Astrocyte of the spinal cord (primary cell): Measurements from ENCODE around the gene MIA3.

ENCODE experiments used
- DNase-seq: peaks from one replicate; pipeline ENCODE4 v3.0.0; 2011; ENCODE audit warnings: low read depth, low spot score
- H3K4me3 ChIP-seq: 2 replicates; pipeline ENCODE4 v1.5.1; 2011; ENCODE audit warnings: low read depth, mild to moderate bottlenecking, low read length, moderate library complexity
- in situ Hi-C: cut with HindIII; loops from 2 replicates; pipeline ENCODE4 v1.10.0; 2017; ENCODE audit warnings: low sequenced_read_pairs
- TF ChIP-seq, protein P1 (sequence below): IDR thresholded peaks from 2 replicates; pipeline ENCODE4 v1.5.1; 2012; ENCODE audit warnings: low read depth, mild to moderate bottlenecking, low read length, inconsistent platforms

MIA3 gene

DNA sequence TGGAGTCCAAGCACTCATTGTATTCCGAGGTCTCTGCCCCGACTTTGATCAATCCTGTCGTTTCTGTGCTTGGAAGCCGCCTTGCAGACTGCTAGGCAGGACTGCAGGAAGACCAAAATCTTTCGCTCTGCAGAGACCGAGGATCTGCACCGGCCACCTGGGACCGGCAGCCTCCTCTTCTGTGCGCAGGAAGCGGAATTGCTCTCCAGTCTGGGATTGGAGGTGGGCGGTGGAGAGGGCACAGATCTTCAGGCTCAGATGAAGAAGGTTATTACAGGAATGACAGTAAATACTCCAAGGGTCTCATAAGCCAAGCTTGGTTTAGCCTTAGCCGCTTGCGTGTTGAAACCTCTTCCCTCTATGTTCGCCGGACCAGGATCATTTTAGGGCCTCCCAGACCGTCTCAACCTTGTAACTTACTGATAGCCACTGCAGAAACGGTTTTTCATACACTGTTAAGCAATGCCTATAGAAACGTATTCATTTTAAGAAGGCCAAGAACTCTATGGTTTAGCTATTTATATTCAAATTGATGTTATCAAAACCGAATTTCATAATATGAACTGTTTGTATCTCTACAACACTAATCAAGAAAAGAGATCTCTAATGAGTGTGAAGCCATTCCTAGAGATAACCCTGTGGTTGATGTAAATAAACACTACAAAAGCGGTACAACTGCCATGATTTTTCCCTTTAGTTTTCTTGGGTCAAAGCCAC is 1.1 kb downstream of the MIA3 start:
- H3K4me3 ChIP-seq, result peak overlapping the region; percentile 79
- DNase-seq, result peak; percentile 38
- TF ChIP-seq, protein P1, sequence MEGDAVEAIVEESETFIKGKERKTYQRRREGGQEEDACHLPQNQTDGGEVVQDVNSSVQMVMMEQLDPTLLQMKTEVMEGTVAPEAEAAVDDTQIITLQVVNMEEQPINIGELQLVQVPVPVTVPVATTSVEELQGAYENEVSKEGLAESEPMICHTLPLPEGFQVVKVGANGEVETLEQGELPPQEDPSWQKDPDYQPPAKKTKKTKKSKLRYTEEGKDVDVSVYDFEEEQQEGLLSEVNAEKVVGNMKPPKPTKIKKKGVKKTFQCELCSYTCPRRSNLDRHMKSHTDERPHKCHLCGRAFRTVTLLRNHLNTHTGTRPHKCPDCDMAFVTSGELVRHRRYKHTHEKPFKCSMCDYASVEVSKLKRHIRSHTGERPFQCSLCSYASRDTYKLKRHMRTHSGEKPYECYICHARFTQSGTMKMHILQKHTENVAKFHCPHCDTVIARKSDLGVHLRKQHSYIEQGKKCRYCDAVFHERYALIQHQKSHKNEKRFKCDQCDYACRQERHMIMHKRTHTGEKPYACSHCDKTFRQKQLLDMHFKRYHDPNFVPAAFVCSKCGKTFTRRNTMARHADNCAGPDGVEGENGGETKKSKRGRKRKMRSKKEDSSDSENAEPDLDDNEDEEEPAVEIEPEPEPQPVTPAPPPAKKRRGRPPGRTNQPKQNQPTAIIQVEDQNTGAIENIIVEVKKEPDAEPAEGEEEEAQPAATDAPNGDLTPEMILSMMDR, result no peak
- in situ Hi-C loops, result no loop called here

DNA sequence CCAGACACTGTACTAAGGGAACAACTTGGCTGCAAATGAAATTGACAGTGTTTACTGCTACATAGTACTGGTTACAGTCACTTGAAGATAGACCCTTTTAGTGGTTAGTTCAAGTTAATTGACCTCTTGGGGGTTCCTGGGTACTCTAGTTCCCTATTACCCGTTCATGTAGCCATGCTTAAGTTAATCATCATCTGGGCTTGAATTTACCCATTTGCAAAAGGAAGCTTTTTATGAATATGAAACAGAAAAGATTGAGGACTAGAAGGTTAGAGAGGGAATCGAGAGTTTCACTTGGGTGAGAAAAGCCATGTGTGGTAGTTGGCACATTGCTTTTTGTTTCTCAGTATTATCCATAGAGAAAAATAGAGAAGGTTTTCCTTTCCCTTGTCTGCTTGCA is 2.7 kb downstream of the MIA3 start:
- no peak overlapping the region for H3K4me3 ChIP-seq
- in situ Hi-C loops, result no loop called here
- DNase-seq, result no peak
- TF ChIP-seq, protein P1, result no peak

DNA sequence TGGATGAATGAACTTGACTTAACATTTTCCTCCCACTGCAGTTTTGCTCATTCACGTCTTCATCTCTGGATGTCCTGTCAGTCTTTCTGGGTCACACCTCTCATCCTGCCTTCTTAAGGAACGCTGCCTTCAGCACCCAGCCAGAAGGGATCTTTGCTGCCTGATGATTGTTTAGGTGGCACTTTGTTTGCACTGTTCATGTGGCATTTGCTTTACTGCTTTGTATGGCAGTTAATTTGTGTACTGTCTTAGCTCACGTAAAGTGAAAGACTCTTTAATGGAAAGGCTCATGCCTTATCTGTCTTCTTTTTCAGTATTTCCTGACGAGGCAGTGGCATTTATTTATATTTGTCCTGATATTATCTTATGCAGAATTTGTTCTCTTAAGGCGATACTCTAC is 4.9 kb downstream of the MIA3 start:
- no peak overlapping the region for H3K4me3 ChIP-seq
- in situ Hi-C loops, result no loop called here
- DNase-seq, result no peak
- TF ChIP-seq, protein P1, result no peak

DNA sequence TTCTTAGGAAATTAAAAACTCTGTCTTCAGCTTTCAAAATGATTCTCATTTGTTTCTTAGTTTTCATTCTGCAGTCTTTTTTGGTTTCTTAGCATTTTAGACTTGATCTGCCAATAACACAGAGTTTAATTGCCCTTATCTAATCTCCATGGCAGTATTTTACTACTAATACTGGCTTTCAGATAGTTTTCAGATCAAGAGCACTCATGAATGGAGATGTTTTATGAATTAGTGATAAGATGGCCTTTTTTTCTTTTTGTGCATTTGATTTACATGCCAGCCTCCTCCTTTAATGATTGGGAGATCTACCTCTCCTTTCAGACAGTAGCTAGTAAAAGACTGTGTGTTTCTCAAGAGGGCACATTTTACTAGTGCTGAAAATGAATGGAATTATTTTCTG is 5.6 kb downstream of the MIA3 start:
- H3K4me3 ChIP-seq, result no peak overlapping the region
- TF ChIP-seq, protein P1, result no peak
- DNase-seq, result no peak
- in situ Hi-C loops, result no loop called here

DNA sequence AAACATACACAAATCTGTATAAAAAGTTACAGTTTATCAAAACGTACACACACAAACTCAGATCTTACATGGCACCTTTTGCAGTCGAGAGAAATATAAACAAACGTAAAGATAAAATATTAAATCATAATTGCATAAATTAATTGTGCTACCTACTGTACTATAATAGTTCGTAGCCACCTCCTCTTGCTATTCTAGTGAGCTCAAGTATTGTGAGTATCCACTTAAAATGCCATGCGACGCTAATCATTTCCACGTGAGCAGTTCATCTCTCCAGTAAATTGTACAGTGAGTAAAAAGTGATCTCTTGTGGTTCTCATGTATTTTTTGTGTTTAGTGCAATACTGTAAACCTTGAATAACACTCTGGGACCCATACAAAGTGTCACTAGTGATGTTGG is 6.3 kb downstream of the MIA3 start:
- no peak for DNase-seq
- H3K4me3 ChIP-seq, result no peak overlapping the region
- in situ Hi-C loops, result no loop called here
- TF ChIP-seq, protein P1, result no peak

DNA sequence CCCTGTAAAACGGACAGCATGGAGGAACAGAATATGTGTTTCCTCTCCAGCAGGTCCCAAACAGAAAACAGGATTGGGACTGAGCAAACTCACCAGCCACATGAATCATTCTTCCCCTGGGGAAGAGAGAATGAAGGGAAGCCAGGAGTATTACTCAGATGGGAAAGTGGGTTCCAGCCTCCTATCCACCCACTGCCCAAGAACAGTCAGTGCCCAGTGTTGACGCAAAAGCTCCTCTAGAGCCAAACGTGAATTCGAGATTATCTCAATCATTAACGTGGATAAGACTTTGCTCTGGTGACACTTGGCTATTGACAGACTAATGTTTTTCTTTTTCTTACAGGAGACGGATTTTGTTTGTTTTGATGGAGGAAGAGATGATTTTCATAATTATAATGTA is 9.3 kb downstream of the MIA3 start:
- no peak overlapping the region for H3K4me3 ChIP-seq
- in situ Hi-C loops, result no loop called here
- peak; percentile 36 for DNase-seq

More for the DNA sequence above, 9.3 kb downstream of the MIA3 start:
- TF ChIP-seq, protein P1, result no peak
